Femur (tissue), 1 donor: ENCODE results near the gene SETD5.
A peak's percentile ranks its signal among the peaks of the same experiment; 100 is the strongest.

Experiments used
- DNase-seq: peaks from one replicate; pipeline ENCODE4 v3.0.0-alpha.2; 2017

The SETD5 gene, protein sequence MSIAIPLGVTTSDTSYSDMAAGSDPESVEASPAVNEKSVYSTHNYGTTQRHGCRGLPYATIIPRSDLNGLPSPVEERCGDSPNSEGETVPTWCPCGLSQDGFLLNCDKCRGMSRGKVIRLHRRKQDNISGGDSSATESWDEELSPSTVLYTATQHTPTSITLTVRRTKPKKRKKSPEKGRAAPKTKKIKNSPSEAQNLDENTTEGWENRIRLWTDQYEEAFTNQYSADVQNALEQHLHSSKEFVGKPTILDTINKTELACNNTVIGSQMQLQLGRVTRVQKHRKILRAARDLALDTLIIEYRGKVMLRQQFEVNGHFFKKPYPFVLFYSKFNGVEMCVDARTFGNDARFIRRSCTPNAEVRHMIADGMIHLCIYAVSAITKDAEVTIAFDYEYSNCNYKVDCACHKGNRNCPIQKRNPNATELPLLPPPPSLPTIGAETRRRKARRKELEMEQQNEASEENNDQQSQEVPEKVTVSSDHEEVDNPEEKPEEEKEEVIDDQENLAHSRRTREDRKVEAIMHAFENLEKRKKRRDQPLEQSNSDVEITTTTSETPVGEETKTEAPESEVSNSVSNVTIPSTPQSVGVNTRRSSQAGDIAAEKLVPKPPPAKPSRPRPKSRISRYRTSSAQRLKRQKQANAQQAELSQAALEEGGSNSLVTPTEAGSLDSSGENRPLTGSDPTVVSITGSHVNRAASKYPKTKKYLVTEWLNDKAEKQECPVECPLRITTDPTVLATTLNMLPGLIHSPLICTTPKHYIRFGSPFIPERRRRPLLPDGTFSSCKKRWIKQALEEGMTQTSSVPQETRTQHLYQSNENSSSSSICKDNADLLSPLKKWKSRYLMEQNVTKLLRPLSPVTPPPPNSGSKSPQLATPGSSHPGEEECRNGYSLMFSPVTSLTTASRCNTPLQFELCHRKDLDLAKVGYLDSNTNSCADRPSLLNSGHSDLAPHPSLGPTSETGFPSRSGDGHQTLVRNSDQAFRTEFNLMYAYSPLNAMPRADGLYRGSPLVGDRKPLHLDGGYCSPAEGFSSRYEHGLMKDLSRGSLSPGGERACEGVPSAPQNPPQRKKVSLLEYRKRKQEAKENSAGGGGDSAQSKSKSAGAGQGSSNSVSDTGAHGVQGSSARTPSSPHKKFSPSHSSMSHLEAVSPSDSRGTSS (N-terminal part only)

DNA sequence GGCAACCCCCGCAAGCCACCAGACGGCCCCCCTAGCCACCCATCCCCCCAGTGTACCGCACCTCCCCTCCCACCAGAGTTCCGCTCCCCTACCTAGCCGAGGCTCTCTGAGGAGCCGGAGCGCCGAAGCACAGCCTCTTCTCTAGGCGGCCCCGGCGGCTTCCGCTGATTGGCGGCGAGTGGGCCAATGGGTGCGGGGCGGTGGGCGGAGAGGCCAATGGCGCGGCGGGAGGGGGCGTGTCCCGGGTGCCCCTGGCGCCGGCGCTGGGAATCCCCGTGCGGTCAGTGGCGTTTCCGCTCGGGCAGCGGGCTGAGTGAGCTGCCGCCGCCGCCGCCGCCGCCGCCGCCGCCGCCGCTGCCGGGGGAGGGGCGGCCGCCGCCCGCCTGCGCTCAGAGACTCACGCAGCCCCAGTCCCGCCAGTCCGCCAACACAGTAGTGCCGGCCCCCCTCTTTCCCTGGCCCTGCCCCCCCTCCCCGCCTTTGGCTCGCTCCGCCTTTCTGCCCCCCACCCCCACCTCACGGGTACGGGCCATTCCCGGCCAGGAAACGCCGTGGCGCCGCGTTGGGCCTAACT lies at the start of gene SETD5:
TSS of gene SETD5 (plus strand) at position 284 of the 574 bp plus-strand sequence. CDS start 31,324 bp downstream, outside the sequence.
- DNase-seq, result peak; percentile 99

GRCh38 chr3:9347887-9348286 lies 49.5 kb upstream of the SETD5 start:
- DNase-seq, result no peak

DNA sequence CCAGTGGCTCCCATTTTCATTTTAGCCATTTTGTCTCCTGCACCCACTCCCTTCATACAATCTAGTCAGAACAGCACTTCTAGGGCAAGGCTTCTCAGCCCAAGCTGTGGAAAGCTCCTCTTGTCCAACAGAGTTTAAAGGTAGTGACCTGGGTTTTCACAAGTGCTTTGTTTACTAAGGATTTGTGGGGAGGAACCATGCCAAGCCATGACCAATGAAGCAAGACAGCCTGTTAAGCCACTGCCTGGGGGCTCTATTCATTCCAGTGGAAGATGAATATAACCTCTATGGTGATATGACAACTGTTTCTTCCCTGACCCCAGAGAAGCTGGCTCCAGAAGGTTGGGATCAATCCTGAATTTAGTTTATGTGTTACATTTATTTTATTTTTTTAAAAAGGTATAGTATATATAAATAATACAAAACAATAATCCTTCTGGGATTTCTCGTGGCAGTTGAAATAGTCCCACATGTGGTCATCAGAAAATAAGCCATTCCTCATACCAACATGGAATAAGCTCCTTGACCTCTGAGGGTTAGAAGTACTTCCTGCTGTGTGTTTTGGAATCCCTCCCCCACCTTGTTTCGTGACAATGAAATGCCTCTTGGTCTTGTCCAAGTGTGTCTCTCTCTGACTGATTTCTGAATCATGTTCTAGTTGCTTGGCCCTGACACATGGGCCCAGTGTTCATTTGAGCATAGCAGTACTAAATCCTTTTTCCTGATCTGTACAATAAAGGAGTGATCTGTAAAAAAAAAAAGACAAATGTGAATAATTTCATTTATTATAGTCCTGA lies 47.9 kb upstream of the SETD5 start:
- DNase-seq, result no peak

DNA sequence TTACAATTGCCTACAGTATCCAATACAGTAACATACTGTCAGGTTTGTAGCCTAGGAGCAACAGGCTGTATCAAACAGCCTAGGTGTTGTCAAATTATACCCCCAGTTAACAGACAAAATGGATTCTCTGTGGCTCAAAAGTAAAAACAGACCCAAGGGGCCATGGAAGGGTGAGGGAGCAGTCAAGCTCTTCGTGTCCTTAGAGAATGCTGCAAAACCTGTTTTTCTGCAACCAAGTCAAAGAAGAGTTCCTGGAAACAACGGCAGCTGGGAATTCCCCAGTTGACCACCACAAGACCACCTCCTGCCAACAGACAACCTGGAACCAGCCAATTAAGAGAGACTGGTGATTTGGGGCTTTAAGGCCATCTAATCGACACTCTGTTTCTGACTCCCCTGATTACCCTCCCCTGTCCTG lies 45.7 kb upstream of the SETD5 start:
- no peak for DNase-seq

DNA sequence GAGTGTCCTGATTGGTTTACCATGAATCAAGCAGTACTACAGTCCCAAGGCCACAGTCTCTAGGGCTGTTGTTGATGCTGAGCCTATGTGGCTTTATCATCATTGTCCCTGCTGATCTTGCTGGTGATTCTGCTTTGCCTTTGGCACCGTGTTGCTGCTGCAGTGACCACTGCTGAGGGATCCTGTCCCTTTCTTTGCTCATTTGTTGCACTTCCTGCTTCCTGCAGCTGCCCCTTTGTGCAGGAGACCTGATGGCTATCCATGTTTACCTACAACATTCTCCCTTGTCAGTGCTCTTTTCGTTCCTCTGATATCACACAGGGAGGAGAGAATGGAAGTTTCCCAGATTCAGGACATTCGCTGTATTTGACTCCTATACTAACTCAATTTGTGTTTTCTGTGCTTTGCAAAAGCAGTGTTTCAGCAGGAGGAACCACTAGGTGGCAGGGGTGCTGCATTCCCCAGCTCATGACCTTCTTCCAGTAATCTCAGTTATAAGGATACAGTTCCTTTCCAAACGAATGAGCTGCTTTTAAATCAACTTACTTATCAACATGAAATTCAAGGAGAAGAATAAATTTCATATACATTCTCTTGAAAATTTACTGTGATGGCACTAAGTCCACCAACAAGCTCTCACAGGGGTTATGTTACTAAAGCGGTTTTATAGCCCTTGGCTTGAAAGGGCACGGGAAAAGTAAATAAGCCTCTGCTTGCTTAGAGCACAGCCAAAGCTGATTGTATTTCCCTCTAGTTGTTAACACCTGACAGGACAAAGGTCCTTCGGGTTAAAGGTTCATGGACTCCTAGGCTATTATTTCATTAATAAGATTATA lies 44.3 kb upstream of the SETD5 start:
- DNase-seq, result peak; percentile 79

DNA sequence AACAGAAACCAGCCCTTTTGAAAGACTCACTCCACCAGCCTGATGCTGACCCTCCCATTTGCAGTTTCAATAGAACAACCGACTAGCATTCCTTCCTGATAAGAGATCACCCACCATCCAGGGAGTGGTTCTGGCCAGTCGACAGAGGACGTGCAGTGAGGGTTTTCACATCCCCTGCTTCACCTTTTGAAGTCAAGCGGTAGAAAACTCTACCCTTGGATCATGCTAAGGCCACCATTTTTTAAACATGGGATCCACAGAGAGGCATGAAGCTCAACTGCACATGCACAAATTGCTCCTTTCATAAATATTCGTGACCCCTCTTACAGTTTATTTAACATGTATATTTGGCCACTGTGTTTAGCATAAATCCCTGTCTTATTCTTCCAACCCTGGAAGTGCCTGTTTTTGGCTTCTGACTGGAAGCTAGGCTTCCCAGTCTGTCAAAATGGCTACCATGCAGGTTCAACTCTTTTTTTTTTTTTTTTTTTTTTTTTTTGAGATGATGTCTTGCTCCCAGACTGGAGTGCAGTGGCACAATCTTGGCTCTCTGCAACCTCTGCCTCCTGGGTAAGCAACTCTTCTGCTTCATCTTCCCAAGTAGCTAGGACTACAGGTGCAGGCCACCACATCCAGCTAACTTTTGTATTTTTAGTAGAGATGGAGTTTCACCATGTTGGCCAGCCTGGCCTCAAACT lies 35.6 kb upstream of the SETD5 start:
- no peak for DNase-seq

DNA sequence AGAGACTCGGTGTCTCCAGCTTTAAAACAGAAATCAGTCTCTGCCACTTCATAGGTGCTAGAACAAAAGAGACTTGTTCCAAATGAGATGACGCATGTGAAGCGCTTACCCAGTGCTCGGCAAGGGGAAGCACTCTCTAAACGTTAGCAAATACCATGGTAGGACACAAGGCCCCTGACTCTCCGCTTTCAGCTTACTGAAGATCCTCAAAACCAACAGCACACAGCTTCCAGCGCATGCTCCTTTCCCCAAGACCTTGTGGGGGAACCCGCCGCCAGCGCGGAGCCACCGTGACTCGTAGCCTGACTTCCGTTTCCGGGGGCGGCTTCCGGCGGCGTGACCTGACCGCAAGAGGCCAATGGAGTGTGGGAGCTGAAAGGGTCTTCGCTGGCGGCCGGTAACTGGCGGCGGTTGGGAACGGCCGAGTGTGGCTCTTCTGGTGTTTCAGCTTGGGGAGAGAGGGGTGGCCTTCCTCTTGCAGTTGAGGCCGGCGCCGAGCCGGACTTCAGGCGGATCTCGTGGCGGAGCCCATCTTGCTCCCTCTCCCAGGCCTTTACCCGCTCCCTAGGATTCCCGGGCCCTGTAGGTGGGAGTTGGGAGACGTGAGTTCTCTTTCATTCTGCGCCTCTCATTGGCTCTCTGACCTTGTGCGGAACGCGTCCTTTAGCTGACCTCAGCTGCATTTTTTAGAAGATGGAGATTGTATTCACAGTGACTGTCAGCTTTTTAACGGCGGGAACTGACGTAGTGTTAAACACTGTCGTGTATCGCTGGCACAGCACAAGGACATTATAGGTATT lies 34.5 kb upstream of the SETD5 start, which contains the start of gene THUMPD3:
TSS of gene THUMPD3 (plus strand) at position 324 of the 800 bp plus-strand sequence. CDS start 2,015 bp downstream, outside the sequence.
- peak; percentile 96 for DNase-seq

GRCh38 chr3:9369508-9369907 lies 27.9 kb upstream of the SETD5 start:
- no peak for DNase-seq

DNA sequence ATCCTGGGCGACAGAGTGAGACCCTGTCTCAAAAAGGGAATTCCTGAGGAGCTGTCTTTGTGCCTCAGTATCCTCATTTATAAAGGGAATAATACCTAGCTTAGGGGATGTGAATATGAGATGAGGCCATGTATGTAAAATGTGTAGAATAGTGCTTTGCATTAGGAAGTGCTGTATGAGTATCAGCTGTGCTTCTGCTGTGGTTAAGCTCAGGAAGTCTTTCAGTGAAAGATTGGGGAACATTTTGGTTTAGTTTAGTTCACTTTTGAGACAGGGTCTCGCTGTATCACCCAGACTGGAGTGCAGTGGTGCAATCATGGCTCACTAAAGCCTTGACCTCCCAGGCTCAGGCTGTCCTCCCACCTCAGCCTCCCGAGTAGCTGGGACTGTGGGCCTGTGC lies 23.9 kb upstream of the SETD5 start:
- DNase-seq, result no peak

GRCh38 chr3:9377981-9378380 lies 19.4 kb upstream of the SETD5 start:
- no peak for DNase-seq

DNA sequence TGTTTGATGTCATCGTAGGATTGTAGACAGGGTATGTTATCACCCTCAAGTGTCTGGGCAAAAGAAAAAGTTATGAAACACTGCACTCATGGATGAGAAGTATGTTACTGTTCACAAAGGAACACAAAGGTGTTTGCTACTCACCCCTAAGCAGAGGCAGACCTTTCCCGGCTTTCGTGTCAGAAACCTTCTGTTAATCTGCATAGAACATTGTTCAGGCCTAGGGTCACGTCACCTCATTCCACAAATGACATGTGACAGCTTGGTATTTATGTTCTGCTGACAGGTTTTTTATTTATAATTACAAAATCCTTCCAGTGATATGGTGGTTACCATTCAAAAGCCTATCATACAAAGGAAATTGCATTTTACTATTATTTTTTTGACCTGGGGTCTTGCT lies 18.1 kb upstream of the SETD5 start:
- DNase-seq, result no peak

GRCh38 chr3:9380014-9380413 lies 17.4 kb upstream of the SETD5 start:
- no peak for DNase-seq

GRCh38 chr3:9384141-9384828 lies 13.1 kb upstream of the SETD5 start:
- no peak for DNase-seq

DNA sequence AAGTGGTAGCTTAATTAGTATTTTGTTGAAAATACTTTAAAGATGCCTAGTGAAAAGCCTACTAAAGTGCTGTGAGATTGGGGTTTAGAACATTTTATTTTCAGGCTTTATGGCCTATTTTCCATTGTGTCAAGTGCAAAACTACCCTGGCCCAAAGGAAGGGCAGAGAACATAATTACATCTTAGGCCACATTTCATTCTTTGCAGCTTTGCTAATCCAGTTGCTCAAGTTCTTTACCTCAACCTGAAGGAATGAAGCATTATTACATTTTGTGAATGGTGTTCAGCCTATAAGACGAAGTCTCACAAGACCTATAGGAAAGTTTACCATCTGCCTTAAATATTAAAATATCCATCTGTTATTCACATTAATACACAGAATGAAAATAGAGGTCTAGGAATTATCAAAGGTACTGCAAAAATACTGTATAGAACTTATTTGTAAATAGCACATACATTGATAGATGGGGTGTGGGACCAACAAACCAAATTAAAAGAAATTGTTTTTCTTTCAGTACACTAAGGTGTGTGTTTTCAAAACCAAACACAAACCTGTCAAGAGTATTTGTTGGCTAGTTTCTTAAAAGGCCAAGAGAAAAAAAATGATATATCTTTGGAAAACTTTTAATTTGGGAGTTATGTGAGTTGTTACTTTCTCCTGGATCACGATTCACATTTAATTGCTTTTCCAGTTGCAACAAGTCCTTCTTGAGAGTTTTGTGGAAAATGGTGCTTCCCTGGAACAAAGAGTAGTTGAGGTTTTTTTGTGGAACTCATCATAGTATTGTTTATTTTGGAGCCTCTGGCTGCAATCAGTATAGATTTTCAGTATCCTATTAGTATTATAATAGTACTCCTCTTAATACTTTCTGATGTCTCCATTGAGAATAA lies 12.0 kb upstream of the SETD5 start:
- DNase-seq, result no peak

- DNase-seq, result no peak
These were observed 11.3 kb upstream of the SETD5 start for GRCh38 chr3:9386078-9386459.

- DNase-seq, result no peak
These were observed 10.7 kb upstream of the SETD5 start for GRCh38 chr3:9386501-9387321.

- DNase-seq, result no peak
These were observed 10.1 kb upstream of the SETD5 start for GRCh38 chr3:9387322-9387655.
